HEK293T (cell line): ENCODE results near the gene NID1.

ENCODE experiments used
- BHLHE40 ChIP-seq: fragments of 450-650 bp; IDR thresholded peaks from 2 replicates; pipeline ENCODE4 v1.6.1; 2016; ENCODE audit warnings: mild to moderate bottlenecking, moderate library complexity, borderline replicate concordance
- CTBP1 ChIP-seq: fragments of 450-650 bp; IDR thresholded peaks from 2 replicates; pipeline ENCODE4 v1.6.1; 2016; ENCODE audit warnings: borderline replicate concordance
- FOXA1 ChIP-seq: fragments of 450-650 bp; IDR thresholded peaks from 2 replicates; pipeline ENCODE4 v1.6.1; 2016; ENCODE audit warnings: mild to moderate bottlenecking
- FOXM1 ChIP-seq: fragments of 450-650 bp; IDR thresholded peaks from 2 replicates; pipeline ENCODE4 v1.6.1; 2017; ENCODE audit warnings: mild to moderate bottlenecking, borderline replicate concordance
- HDGF ChIP-seq: fragments of 450-650 bp; IDR thresholded peaks from 2 replicates; pipeline ENCODE4 v1.6.1; 2017; ENCODE audit warnings: antibody characterized with exemption, borderline replicate concordance
- L3MBTL2 ChIP-seq: fragments of 450-650 bp; conservative IDR thresholded peaks from 2 replicates; pipeline ENCODE4 v1.6.1; 2016; ENCODE audit warnings: mild to moderate bottlenecking
- LEF1 ChIP-seq: fragments of 450-650 bp; IDR thresholded peaks from 2 replicates; pipeline ENCODE4 v1.6.1; 2017; ENCODE audit warnings: mild to moderate bottlenecking, borderline replicate concordance
- NFRKB ChIP-seq: fragments of 450-650 bp; IDR thresholded peaks from 2 replicates; pipeline ENCODE4 v1.6.1; 2016; ENCODE audit warnings: mild to moderate bottlenecking, moderate library complexity
- SP1 ChIP-seq: fragments of 450-650 bp; IDR thresholded peaks from 2 replicates; pipeline ENCODE4 v1.6.1; 2017
- SUZ12 ChIP-seq: fragments of 450-650 bp; IDR thresholded peaks from 2 replicates; pipeline ENCODE4 v1.6.1; 2016; ENCODE audit warnings: mild to moderate bottlenecking
- TARDBP ChIP-seq: fragments of 450-650 bp; IDR thresholded peaks from 2 replicates; pipeline ENCODE4 v1.6.1; 2016
- ZNF384 ChIP-seq: fragments of 450-650 bp; IDR thresholded peaks from 2 replicates; pipeline ENCODE4 v1.6.1; 2016

DNA sequence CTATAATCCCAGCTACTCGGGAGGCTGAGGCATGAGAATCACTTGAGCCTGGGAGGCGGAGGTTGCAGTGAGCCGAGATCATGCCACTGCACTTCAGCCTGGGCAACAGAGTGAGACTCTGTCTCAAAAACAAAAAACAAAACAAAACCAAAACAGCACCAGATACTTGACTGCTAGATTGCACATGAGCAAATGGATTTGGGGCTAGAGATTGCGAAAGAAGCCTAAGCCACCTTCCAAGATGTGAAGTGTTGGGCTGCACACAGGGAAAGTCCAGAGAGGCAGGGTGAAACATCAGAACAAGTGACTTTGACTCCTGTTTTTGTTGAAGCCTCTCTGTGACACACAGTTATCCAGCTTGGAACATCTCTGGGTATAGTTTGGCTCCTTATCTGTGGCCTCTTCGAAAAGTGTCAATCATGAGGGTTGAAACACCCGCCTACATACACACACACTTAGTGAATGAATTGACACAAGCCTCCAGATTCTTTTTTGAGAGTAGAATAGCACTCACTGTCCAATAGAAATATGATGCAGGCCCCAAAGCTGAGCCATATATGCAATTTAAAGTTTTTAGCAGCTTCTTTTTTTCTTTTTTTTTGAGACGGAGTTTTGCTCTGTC lies 43.2 kb upstream of the NID1 start:
- TF ChIP-seq BHLHE40 (no peak), LEF1 (no peak), SP1 (no peak), ZNF384 (no peak), NFRKB (no peak), TARDBP (no peak), SUZ12 (no peak), L3MBTL2 (no peak), FOXM1 (no peak), FOXA1 (no peak), HDGF (no peak), CTBP1 (no peak)
